Thymus (tissue), 11 donors: ENCODE data around the gene FUNDC2. TPM values are rescaled to one million over a fixed set of nuclear protein-coding genes. Genes with fewer than 3 reads are reported as not detected.
"Not testable (repeated sequence)": the region's sequence is repeated elsewhere in the genome, so short reads cannot be mapped to it uniquely, and the experiment has no call there.

ENCODE experiments used
- DNase-seq, 9 donors: peaks; one replicate each; pipeline ENCODE4 v3.0.0-alpha.2; 2013; ENCODE audit warnings: low spot score in 9 of 9, low read depth in 6 of 9, missing footprints in 1 of 9
- H3K27ac ChIP-seq, 2 donors: one replicate each; pipeline ENCODE4 v1.5.1; 2013; ENCODE audit warnings: control low read depth in 1 of 2, low read depth in 1 of 2, low read length in 1 of 2, mild to moderate bottlenecking in 1 of 2, moderate library complexity in 1 of 2
- H3K27me3 ChIP-seq, 2 donors: one replicate each; pipeline ENCODE4 v1.5.1; 2013; ENCODE audit warnings: low read length in 1 of 2; ENCODE audit not compliant: control insufficient read depth in 2 of 2, insufficient read depth in 1 of 2
- H3K36me3 ChIP-seq, 2 donors: one replicate each; pipeline ENCODE4 v1.5.1; 2013; ENCODE audit warnings: low read length in 1 of 2, mild to moderate bottlenecking in 1 of 2, moderate library complexity in 1 of 2; ENCODE audit not compliant: control insufficient read depth in 2 of 2, insufficient read depth in 2 of 2
- H3K4me1 ChIP-seq, 2 donors: one replicate each; pipeline ENCODE4 v1.5.1; 2013; ENCODE audit warnings: low read length in 2 of 2; ENCODE audit not compliant: control insufficient read depth in 2 of 2, insufficient read depth in 2 of 2
- H3K4me3 ChIP-seq, 2 donors: one replicate each; pipeline ENCODE4 v1.5.1; 2013; ENCODE audit warnings: low read length in 2 of 2, control low read depth in 1 of 2, mild to moderate bottlenecking in 1 of 2
- H3K9me3 ChIP-seq, 2 donors: one replicate each; pipeline ENCODE4 v1.5.1; 2013; ENCODE audit warnings: low read length in 1 of 2, mild to moderate bottlenecking in 1 of 2; ENCODE audit not compliant: control insufficient read depth in 2 of 2, insufficient read depth in 1 of 2
- WGBS: extraction: QIAGEN DNeasy Blood & Tissue Kit; methylation state at CpG from one replicate; pipeline ENCODE4 v1.1.7; 2013; 5-methylcytosine and 5-hydroxymethylcytosine counted together
- polyA plus RNA-seq: library from polyadenylated mRNA; stranded (reverse); fragments of 200-250 nt; gene quantifications from one replicate; pipeline ENCODE4 v1.2.3, GENCODE V29; 2013
- total RNA-seq: library from RNA; stranded (reverse); fragments of 120-200 nt; gene quantifications from one replicate; pipeline ENCODE4 v1.2.4, GENCODE V29; 2013
- donor health status: healthy.

The FUNDC2 gene
- total and polyA plus RNA-seq, 2 donors, result 107 to 122 TPM

DNA sequence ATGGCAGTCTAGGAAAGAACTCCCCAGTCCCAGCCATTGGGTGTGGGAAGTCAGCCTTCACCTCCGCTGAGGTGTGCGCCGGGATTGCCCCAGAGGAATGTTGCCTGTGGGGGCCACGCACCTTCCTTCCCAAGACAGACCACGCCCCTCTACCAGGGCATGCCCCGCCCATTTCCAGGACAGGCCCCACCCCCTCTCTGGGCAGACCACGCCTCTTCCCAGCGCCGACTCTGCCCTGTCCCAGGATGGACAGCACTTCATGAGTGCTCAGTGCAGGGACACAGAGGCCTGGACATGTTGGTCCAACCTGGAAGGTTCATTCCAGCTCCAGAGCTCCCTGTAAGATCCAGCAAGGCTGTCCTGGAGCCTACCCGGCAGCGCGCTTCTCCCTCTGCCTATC is 18.1 kb upstream of the FUNDC2 start:
- not testable (repeated sequence) for H3K27ac ChIP-seq, H3K9me3 ChIP-seq, DNase-seq, H3K27me3 ChIP-seq, H3K4me1 ChIP-seq, H3K4me3 ChIP-seq, H3K36me3 ChIP-seq
- 99% methylated on average over 3 of the region's 12 CpGs for WGBS

DNA sequence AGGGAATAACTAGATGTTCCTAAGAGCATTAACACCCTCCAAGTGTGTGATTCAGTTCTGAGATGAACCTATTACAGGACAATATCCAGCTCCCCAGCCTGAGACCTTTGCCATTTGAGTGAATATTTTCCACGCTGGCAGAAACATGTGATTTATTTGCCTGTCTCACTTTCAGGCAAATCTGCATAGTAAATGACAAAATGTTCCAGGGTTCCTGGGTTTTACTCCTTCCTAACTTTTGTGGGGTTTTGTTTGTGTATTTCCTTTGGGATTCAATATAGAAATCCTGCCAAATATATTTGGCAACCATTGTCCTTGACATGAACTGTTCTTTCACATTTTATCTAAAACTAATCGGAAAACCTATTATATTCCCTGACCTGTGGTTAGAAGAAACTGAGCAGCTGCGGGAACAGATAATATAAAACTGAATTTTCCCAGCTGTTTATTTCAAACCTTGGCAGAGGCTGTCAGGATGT is 16.6 kb upstream of the FUNDC2 start:
- no peak for DNase-seq
- no peaks in the 10 kb centered on the region for H3K36me3 ChIP-seq
- H3K27ac ChIP-seq, result no peak overlapping the region
- H3K9me3 ChIP-seq, result no peaks in the 10 kb centered on the region
- no peaks in the 10 kb centered on the region for H3K4me1 ChIP-seq
- WGBS, result 94% methylated on average over 3 of the region's 3 CpGs
- no peaks in the 10 kb centered on the region for H3K27me3 ChIP-seq
- H3K4me3 ChIP-seq, result no peak overlapping the region

DNA sequence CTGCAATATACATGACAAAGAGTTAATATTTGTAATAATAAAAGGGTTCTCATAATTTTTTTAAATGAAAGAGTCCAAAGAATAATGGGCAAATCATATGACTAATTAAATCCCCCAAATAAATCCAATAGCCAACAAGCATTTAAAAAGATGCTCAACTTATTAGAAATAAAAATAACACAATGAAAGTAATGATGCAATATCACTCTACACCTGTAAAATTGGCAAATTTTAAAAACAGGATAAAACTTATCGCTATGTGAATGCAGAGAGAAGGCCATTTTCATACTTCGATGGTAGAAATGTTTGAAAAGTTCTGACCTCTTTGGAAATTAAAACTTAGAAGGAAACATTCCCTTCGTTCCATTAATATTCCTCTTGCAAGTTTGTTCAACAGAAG is 6.1 kb upstream of the FUNDC2 start:
- WGBS, result over 99% methylated on average over 3 of the region's 3 CpGs
- H3K4me3 ChIP-seq, result no peak overlapping the region
- no peaks in the 10 kb centered on the region for H3K27me3 ChIP-seq
- no peaks in the 10 kb centered on the region for H3K9me3 ChIP-seq
- no peak for DNase-seq
- no peak overlapping the region for H3K27ac ChIP-seq
- H3K4me1 ChIP-seq, result no peaks in the 10 kb centered on the region
- H3K36me3 ChIP-seq, result no peaks in the 10 kb centered on the region

DNA sequence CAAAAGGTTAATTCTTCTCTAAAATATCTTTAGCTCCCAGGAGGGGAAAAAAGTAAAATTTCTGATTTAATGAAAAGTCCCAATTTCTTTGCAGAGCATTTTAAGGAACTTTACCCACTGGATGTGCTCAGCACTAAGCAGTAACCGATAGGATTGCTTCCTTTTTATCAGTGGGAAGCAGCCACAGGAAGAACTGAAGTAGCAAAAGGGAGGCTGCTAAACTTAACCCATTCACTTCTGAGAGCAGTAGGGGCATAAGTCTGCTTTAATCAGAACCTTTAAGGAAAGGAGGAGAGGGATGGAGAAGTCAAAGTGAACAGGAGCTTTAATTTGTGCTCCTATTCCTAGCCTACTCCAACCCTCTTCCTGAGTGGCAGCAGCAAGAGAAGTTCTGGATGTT is 4.1 kb upstream of the FUNDC2 start, which contains the start of gene F8:
Gene F8 (minus strand): TSS at position 139 of the 400 bp plus-strand sequence. CDS start 171 bp downstream, outside the sequence.
- no peaks in the 10 kb centered on the region for H3K27me3 ChIP-seq
- H3K36me3 ChIP-seq, result no peaks in the 10 kb centered on the region
- no peaks in the 10 kb centered on the region for H3K9me3 ChIP-seq
- no peak for DNase-seq
- WGBS, result 6% methylated on average over 1 of the region's 1 CpG
- H3K4me1 ChIP-seq, result no peaks in the 10 kb centered on the region
- no peak within 1 kb of the TSS for H3K4me3 ChIP-seq
- H3K27ac ChIP-seq, result no peak within 1 kb of the TSS

DNA sequence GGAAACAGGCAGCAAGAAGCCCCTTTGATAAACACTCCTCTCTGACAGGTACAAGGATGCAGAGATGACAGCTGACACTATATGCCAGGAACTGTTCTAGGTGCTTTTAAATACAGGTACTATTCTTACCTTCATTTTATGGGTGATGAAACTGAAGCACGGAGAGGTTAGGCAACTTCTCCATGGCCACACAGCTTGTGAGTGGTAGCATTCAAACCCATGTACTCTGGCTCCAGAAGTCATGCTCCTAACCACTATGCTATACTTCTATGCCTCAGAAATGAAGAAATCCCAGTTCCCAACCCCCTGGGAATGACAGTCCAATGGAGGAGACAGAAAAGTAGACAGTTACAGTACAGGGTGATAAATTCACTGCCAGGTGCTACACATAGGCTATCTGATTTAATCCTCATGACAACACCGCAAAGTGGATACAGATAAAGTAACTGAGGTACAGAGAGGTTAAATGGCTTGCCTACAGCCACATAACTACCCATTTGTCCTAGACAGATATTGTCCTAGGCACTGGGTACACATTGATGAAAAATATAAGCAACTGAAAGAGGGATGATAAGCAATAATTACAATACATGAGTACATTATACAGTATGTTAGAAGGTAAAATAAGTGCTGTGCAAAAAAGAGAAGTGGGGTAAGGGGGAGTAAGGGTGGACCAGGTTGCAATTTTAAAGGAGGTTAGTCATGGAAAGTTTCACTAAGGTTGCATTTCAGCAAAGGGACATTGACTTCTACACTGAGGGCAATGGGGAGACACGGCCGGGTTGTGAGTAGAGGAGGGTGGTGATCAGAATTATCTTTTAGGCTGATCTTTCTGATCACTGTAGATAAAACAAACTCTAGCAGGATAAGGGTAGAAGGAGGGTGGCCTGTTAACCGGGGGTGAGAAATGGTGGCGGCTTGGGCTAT is 2.5 kb upstream of the FUNDC2 start:
- no peaks in the 10 kb centered on the region for H3K9me3 ChIP-seq
- 93% methylated on average over 6 of the region's 6 CpGs for WGBS

DNA sequence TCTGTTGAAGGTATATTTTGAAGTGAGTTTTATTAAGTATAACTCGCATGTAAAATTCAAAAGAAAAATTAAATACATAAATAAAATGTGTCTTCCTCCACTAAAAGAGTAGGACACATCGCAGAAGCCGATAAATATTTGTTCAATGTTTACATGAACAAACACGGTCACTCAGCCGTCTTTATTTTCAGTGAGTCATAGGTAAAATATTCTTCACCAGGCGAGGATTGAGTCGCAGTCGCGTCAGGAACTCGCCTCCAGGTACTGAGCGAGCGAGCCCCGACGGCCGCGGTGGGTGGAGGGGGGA is 271 bp upstream of the FUNDC2 start:
- Histone ChIP-seq H3K9me3 (no peaks in the 10 kb centered on the region), H3K4me3 (peak overlapping the region; percentile 35 to 40), H3K27ac (peak overlapping the region; percentile 75 to 83), H3K4me1 (peaks cover 0 to 5% of the 10 kb centered on the region in 2 donors), H3K27me3 (no peaks in the 10 kb centered on the region), H3K36me3 (no peaks in the 10 kb centered on the region)
- WGBS, result 1% methylated on average over 16 of the region's 16 CpGs
- no peak for DNase-seq

More for the DNA sequence above, 2.5 kb upstream of the FUNDC2 start:
- Histone ChIP-seq H3K36me3 (no peaks in the 10 kb centered on the region), H3K4me3 (no peak overlapping the region), H3K4me1 (peaks cover 0 to 5% of the 10 kb centered on the region in 2 donors), H3K27ac (no peak overlapping the region), H3K27me3 (no peaks in the 10 kb centered on the region)
- no peak for DNase-seq

DNA sequence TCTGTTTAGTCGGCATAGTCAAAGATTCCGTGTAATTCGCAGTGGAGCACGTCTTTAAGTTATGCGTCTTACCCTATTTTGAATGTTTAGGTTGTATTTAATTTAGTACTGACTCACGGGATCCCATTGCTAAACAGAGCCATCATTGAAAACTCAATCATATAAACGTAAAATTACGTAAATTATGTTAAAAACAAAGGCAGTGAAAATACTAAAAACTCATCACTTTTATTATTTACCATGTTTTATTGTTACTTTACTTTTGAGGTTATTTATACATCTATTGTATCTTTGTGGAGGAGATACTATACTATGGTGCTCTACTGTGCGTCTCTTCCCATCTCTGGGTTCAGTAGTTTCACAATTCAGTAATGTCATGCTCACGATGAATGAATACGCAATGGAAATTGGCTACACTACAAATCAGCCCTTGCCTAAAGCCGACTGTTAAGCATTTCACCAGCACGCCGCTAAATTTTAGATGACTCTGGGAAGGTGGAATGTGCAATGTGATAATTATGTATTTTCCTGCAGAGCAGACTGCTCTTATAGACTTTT is 944 bp downstream of the FUNDC2 start:
- Histone ChIP-seq H3K4me3 (peak overlapping the region; percentile 61 to 70), H3K27me3 (no peaks in the 10 kb centered on the region), H3K27ac (peak overlapping the region; percentile 90 to 93), H3K9me3 (no peaks in the 10 kb centered on the region), H3K4me1 (peaks cover 0 to 5% of the 10 kb centered on the region in 2 donors), H3K36me3 (no peaks in the 10 kb centered on the region)
- DNase-seq, result peak in 6 of 9 donors; percentile 2 to 48 (median 18)
- 7% methylated on average over 14 of the region's 14 CpGs for WGBS

DNA sequence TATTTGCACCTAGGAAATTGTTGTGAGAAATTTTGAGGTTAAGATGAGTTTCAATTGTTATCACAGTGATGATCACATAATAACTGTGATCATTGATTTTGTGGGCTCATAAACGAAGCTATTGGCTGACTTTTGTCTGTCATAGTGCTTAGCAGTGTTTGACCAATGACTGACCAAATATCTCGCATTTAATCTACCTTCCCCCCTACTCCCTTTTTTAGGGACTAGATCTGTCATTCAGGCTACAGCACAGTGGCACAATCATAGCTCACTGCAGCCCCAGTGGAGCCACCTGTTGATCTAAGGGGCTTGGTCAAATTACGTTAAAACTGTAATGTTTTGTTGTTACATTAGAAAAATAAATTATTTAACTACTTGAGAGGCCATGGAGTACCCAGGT is 1.5 kb downstream of the FUNDC2 start:
- H3K27ac ChIP-seq, result peak overlapping the region in 1 of 2 donors; percentile 90
- no peaks in the 10 kb centered on the region for H3K36me3 ChIP-seq
- DNase-seq, result no peak
- WGBS, result 35% methylated on average over 3 of the region's 3 CpGs
- peak overlapping the region in 1 of 2 donors; percentile 61 for H3K4me3 ChIP-seq
- no peaks in the 10 kb centered on the region for H3K9me3 ChIP-seq
- no peaks in the 10 kb centered on the region for H3K27me3 ChIP-seq
- H3K4me1 ChIP-seq, result peaks cover 0 to 5% of the 10 kb centered on the region in 2 donors

DNA sequence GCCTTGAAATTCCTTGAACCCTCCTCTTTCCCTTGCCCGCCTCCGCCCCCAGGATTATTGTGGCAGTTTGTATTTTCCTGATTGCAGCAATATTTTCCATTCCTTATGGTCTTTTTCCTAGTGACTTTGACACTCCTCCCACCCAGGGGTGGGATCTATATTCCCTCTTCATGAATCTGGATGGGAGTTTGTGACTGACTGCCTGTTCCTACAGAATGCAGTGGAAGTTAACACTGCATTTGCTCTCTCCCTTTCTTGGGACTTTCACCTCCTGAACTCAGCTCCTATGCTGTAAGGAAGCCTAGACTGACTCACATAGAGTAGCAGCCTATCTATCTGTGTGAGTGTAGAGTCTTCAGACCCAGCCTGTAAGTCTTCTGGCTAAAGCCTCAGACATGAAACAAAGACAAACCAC is 2.2 kb downstream of the FUNDC2 start:
- Histone ChIP-seq H3K36me3 (no peaks in the 10 kb centered on the region), H3K4me1 (peaks cover 0 to 5% of the 10 kb centered on the region in 2 donors), H3K27ac (no peak overlapping the region), H3K9me3 (no peaks in the 10 kb centered on the region), H3K4me3 (no peak overlapping the region), H3K27me3 (no peaks in the 10 kb centered on the region)
- WGBS, result 100% methylated on average over 2 of the region's 2 CpGs
- no peak for DNase-seq
